ENCODE measurements around the gene CSTPP1.

The CSTPP1 gene

GRCh38 chr11:47007579-47007978 lies 71.0 kb downstream of the CSTPP1 start:
- TF ChIP-seq, protein P1, sequence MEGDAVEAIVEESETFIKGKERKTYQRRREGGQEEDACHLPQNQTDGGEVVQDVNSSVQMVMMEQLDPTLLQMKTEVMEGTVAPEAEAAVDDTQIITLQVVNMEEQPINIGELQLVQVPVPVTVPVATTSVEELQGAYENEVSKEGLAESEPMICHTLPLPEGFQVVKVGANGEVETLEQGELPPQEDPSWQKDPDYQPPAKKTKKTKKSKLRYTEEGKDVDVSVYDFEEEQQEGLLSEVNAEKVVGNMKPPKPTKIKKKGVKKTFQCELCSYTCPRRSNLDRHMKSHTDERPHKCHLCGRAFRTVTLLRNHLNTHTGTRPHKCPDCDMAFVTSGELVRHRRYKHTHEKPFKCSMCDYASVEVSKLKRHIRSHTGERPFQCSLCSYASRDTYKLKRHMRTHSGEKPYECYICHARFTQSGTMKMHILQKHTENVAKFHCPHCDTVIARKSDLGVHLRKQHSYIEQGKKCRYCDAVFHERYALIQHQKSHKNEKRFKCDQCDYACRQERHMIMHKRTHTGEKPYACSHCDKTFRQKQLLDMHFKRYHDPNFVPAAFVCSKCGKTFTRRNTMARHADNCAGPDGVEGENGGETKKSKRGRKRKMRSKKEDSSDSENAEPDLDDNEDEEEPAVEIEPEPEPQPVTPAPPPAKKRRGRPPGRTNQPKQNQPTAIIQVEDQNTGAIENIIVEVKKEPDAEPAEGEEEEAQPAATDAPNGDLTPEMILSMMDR (IDR thresholded peaks at IDR 0.05; ENCODE audit: insufficient read depth, low read length, poor library complexity, severe bottlenecking): no peak
- no peak for TF ChIP-seq EZH2phosphoT487 (conservative IDR thresholded peaks at IDR 0.05; ENCODE audit: low read length)
- Histone ChIP-seq H3K27me3 (ENCODE audit: low read length) (no peaks in the 10 kb centered on the region), H3K4me2 (ENCODE audit: low read depth, low read length, poor library complexity, severe bottlenecking) (no peak overlapping the region), H3K9me3 (ENCODE audit: insufficient read depth, low read length) (no peaks in the 10 kb centered on the region), H2AFZ (ENCODE audit: low read depth, low read length, severe bottlenecking) (no peak overlapping the region), H3K9me2 (replicated peaks; ENCODE audit: insufficient read depth, low read length) (no peaks in the 10 kb centered on the region), H3K4me3 (ENCODE audit: insufficient read depth, low read length, poor library complexity, severe bottlenecking) (no peak overlapping the region), H3K9ac (ENCODE audit: low read length) (no peak overlapping the region), H3K36me3 (ENCODE audit: low read length) (no peaks in the 10 kb centered on the region), H3K27ac (ENCODE audit: low read depth, low read length) (no peak overlapping the region), H3F3A (ENCODE audit: insufficient read depth) (no peaks in the 10 kb centered on the region), H4K20me1 (ENCODE audit: low read depth, low read length) (no peaks in the 10 kb centered on the region), H3K79me2 (ENCODE audit: insufficient read depth, low read length) (no peaks in the 10 kb centered on the region)

- Histone ChIP-seq H3K36me3 (ENCODE audit: low read length) (no peaks in the 10 kb centered on the region), H3K4me2 (ENCODE audit: low read depth, low read length, poor library complexity, severe bottlenecking) (no peak overlapping the region), H3K4me3 (ENCODE audit: insufficient read depth, low read length, poor library complexity, severe bottlenecking) (no peak overlapping the region), H3F3A (ENCODE audit: insufficient read depth) (no peaks in the 10 kb centered on the region), H3K27me3 (ENCODE audit: low read length) (no peaks in the 10 kb centered on the region), H2AFZ (ENCODE audit: low read depth, low read length, severe bottlenecking) (no peak overlapping the region), H3K9ac (ENCODE audit: low read length) (no peak overlapping the region), H3K9me3 (ENCODE audit: insufficient read depth, low read length) (no peaks in the 10 kb centered on the region), H4K20me1 (ENCODE audit: low read depth, low read length) (no peaks in the 10 kb centered on the region), H3K9me2 (replicated peaks; ENCODE audit: insufficient read depth, low read length) (no peaks in the 10 kb centered on the region), H3K27ac (ENCODE audit: low read depth, low read length) (no peak overlapping the region), H3K79me2 (ENCODE audit: insufficient read depth, low read length) (no peaks in the 10 kb centered on the region)
- TF ChIP-seq, protein P1 (IDR thresholded peaks at IDR 0.05; ENCODE audit: insufficient read depth, low read length, poor library complexity, severe bottlenecking): no peak
- no peak for TF ChIP-seq EZH2phosphoT487 (conservative IDR thresholded peaks at IDR 0.05; ENCODE audit: low read length)
Observed at GRCh38 chr11:47010179-47010578, 73.6 kb downstream of the CSTPP1 start.

GRCh38 chr11:47014097-47014496 lies 77.5 kb downstream of the CSTPP1 start:
- Histone ChIP-seq H3K4me3 (ENCODE audit: insufficient read depth, low read length, poor library complexity, severe bottlenecking) (no peak overlapping the region), H3K27me3 (ENCODE audit: low read length) (no peaks in the 10 kb centered on the region), H3K9ac (ENCODE audit: low read length) (no peak overlapping the region), H3K36me3 (ENCODE audit: low read length) (no peaks in the 10 kb centered on the region), H3F3A (ENCODE audit: insufficient read depth) (no peaks in the 10 kb centered on the region), H2AFZ (ENCODE audit: low read depth, low read length, severe bottlenecking) (no peak overlapping the region), H3K79me2 (ENCODE audit: insufficient read depth, low read length) (no peaks in the 10 kb centered on the region), H3K9me2 (replicated peaks; ENCODE audit: insufficient read depth, low read length) (no peaks in the 10 kb centered on the region), H3K4me2 (ENCODE audit: low read depth, low read length, poor library complexity, severe bottlenecking) (no peak overlapping the region), H3K9me3 (ENCODE audit: insufficient read depth, low read length) (no peaks in the 10 kb centered on the region), H4K20me1 (ENCODE audit: low read depth, low read length) (no peaks in the 10 kb centered on the region), H3K27ac (ENCODE audit: low read depth, low read length) (no peak overlapping the region)
- TF ChIP-seq, protein P1 (IDR thresholded peaks at IDR 0.05; ENCODE audit: insufficient read depth, low read length, poor library complexity, severe bottlenecking): no peak
- no peak for TF ChIP-seq EZH2phosphoT487 (conservative IDR thresholded peaks at IDR 0.05; ENCODE audit: low read length)
